GM13976 (cell line): Measurements from ENCODE around the gene LRRN4.

ENCODE experiments used
- DNase-seq: peaks from one replicate; pipeline ENCODE4 v3.0.0; 2012; ENCODE audit warnings: low spot score
- in situ Hi-C: fragments of 300-500 bp; cut with MboI; formaldehyde crosslinking; loops from one replicate; pipeline ENCODE4 v1.12.0; 2022; ENCODE audit warnings: low sequenced_read_pairs, mixed read lengths, inconsistent platforms; ENCODE audit not compliant: unreplicated experiment
- TF ChIP-seq, protein P1 (sequence below): IDR thresholded peaks from 2 replicates; pipeline ENCODE4 v1.5.1; 2012; ENCODE audit warnings: borderline replicate concordance, mild to moderate bottlenecking; ENCODE audit not compliant: insufficient read depth; ENCODE audit errors: extremely low read depth, missing control alignments, control extremely low read depth

Gene LRRN4

DNA sequence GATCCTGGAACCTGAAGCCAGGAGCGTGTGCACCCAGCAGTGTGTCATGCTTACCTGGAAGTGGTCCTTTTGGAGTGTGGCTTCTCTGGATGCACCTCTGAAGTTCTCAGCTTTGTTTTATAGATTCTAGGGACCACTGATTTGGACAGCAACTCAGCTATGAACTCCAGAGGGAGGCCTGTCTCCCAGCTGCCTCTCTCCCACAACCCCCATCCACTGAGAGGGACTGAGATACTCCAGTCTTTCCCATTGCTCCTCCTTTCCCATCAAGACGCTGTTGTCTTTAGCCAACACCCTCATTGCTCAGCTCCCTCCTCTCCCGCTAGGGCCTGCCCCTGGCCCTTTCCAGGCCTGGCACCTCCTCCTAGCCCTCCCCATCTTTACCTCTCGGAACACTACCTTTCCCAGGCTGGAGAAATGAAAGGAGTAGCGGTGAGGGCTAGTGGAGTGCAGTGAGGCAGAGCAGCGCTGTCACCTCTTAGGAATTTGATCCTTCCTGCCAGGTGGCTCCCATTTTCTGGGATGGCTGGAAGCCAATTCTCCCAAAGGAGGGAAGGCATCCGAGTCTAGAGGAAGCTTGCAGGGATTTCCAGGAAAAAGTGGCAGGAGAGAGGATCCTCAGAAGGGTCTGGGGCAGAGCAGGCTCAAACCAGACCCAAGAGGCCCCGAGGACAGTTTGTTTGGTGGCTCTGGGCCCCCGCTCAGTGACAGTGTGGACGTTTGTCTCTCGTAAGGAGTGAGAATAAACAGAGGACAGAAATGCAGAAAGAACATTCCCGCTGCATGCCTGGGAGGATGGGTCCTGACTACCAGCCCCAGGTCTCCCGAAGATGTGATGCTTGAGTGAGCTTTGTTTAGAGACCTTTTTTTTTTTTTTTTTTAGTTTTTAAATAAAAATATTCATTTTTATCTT lies at the start of gene LRRN4:
LRRN4 (minus strand) TSS at position 285 of the 913 bp plus-strand sequence. CDS start 1,261 bp downstream, outside the sequence.
- in situ Hi-C loops: no loop called here
- DNase-seq: no peak
- TF ChIP-seq, protein P1, sequence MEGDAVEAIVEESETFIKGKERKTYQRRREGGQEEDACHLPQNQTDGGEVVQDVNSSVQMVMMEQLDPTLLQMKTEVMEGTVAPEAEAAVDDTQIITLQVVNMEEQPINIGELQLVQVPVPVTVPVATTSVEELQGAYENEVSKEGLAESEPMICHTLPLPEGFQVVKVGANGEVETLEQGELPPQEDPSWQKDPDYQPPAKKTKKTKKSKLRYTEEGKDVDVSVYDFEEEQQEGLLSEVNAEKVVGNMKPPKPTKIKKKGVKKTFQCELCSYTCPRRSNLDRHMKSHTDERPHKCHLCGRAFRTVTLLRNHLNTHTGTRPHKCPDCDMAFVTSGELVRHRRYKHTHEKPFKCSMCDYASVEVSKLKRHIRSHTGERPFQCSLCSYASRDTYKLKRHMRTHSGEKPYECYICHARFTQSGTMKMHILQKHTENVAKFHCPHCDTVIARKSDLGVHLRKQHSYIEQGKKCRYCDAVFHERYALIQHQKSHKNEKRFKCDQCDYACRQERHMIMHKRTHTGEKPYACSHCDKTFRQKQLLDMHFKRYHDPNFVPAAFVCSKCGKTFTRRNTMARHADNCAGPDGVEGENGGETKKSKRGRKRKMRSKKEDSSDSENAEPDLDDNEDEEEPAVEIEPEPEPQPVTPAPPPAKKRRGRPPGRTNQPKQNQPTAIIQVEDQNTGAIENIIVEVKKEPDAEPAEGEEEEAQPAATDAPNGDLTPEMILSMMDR: no peak

DNA sequence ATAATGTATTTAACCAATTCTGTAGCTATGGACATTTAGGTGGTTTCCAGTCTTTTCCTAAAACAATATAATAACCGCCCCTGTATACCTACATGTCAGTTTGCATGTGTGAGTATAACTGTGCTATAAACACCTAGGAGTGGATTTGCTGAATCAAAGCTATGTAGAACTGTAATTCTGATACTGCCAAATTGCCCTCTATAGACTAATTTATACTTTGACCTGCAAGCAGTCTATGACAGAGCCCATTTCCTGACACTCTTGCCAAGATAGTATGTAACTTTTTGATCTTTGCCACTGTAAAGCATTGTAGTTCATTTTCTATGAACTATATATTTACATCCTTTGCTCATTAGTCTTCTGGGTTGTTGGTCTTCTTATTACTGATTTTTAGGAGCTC lies 49.4 kb upstream of the LRRN4 start:
- DNase-seq: no peak
- TF ChIP-seq, protein P1: no peak
- in situ Hi-C loops: no loop called here

DNA sequence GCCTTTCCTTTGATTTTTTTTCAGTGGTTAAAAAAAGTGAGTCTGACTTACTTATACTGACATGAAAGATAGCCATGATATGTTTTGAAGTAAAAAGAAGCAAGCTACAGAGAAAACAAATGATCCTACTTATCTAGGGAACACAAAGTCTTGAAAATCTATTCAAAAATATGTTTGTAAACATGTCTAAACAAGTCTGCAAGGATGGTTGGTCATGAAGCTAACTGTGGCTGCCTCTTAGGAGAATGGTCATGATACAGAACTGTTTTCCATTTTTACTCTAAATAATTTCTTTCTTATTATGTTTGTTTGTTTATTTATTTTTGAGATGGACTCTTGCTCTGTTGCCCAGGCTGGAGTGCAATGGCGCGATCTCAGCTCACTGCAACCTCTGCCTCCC lies 47.5 kb upstream of the LRRN4 start:
- TF ChIP-seq, protein P1: no peak
- in situ Hi-C loops: no loop called here
- DNase-seq: no peak

DNA sequence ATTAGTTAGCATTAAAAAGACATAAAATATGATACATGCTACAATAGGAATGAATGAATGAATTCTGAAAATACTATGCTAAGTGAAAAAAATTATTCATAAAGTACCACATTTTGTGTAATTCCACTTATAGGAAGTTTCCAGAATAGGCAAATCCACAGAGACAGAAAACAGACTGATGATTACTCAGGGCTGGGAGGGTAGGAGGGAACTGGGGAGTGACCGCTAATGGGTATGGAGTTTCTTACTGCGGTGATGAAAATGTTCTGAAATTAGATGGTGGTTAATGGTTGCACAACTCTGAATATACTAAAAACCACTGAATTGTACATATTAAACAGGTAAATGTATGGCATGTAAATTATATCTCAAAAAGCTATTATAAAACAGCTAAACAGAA lies 46.4 kb upstream of the LRRN4 start:
- no peak for DNase-seq
- in situ Hi-C loops: no loop called here
- TF ChIP-seq, protein P1: no peak

DNA sequence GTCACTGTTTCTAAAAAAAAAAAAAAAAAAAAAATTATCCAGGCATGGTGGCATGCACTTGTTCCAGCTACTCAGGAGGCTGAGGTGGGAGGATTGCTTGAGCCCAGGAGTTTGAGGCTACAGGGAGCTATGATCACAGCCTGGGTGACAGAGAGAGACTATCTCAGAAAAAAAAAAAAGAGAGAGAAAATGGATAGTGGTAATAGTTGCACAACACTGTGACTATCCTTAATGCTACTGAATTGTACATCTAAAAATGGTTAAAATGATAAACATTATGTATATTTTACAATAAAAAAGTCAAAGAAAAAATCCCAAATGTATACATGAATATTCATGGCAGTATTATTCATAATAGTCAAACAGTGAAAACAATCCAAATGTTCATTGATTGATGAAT lies 46.0 kb upstream of the LRRN4 start:
- TF ChIP-seq, protein P1: no peak
- in situ Hi-C loops: no loop called here
- no peak for DNase-seq

DNA sequence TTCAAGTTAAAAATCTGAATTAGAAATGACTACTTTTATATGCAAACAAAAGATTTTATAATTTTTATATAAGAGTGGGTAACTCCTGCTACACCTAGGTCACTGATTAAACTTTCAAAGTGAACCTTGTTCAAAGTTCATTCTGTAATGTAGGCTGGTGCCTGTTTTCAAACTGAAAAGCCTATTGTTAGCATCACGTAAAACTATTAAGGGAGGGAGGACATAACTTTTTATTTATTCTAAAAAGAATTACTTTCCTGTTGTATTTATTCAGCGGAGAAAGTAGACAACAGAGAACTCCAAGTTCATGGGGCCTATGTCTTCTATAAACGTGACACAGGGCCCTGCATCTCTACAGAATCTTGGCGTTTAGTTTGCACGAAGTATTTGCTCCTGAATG lies 41.5 kb upstream of the LRRN4 start:
- no peak for DNase-seq
- in situ Hi-C loops: no loop called here
- TF ChIP-seq, protein P1: no peak
